GM23248 (cell line): ENCODE data around the gene C6orf163. TPM values are rescaled to one million over a fixed set of nuclear protein-coding genes. Genes with fewer than 3 reads are reported as not detected.

ENCODE experiments used
- DNase-seq: peaks from one replicate; pipeline ENCODE4 v3.0.0-alpha.2; 2015
- H2AFZ ChIP-seq: fragments of 200-600 bp; sonication (generic); 2 replicates; pipeline ENCODE4 v1.6.1; 2016; ENCODE audit warnings: antibody characterized with exemption
- H3F3A ChIP-seq: fragments of 200-600 bp; sonication (generic); 2 replicates; pipeline ENCODE4 v1.6.1; 2016; ENCODE audit warnings: mild to moderate bottlenecking, antibody characterized with exemption, mixed run types; ENCODE audit not compliant: insufficient read depth
- H3K27ac ChIP-seq: fragments of 200-600 bp; sonication (generic); 2 replicates; pipeline ENCODE4 v1.5.1; 2016; ENCODE audit warnings: mild to moderate bottlenecking
- H3K27me3 ChIP-seq: fragments of 200-600 bp; sonication (generic); replicated peaks from 2 replicates; pipeline ENCODE4 v1.6.1; 2016; ENCODE audit warnings: mild to moderate bottlenecking; ENCODE audit not compliant: insufficient read depth
- H3K36me3 ChIP-seq: fragments of 200-600 bp; sonication (generic); 2 replicates; pipeline ENCODE4 v1.6.1; 2016; ENCODE audit warnings: low read depth, mild to moderate bottlenecking
- H3K4me1 ChIP-seq: fragments of 200-600 bp; sonication (generic); 2 replicates; pipeline ENCODE4 v1.6.1; 2016; ENCODE audit warnings: mild to moderate bottlenecking; ENCODE audit not compliant: insufficient read depth
- H3K4me2 ChIP-seq: fragments of 200-600 bp; sonication (generic); one replicate; pipeline ENCODE4 v1.6.1; 2016; ENCODE audit warnings: mild to moderate bottlenecking; ENCODE audit not compliant: unreplicated experiment
- H3K4me3 ChIP-seq: fragments of 200-600 bp; sonication (generic); 2 replicates; pipeline ENCODE4 v1.5.1; 2016; ENCODE audit warnings: mild to moderate bottlenecking
- H3K79me2 ChIP-seq: fragments of 200-600 bp; sonication (generic); 2 replicates; pipeline ENCODE4 v1.6.1; 2016; ENCODE audit warnings: mild to moderate bottlenecking; ENCODE audit not compliant: insufficient read depth
- H3K9ac ChIP-seq: fragments of 200-600 bp; sonication (generic); 2 replicates; pipeline ENCODE4 v1.6.1; 2016; ENCODE audit warnings: mild to moderate bottlenecking
- H3K9me2 ChIP-seq: fragments of 200-600 bp; sonication (generic); 2 replicates; pipeline ENCODE4 v1.6.1; 2016; ENCODE audit warnings: mixed run types, mild to moderate bottlenecking, moderate library complexity; ENCODE audit not compliant: insufficient read depth
- H3K9me3 ChIP-seq: fragments of 200-600 bp; sonication (generic); one replicate; pipeline ENCODE4 v1.6.1; 2017; ENCODE audit warnings: low read depth
- H4K20me1 ChIP-seq: fragments of 200-600 bp; sonication (generic); 2 replicates; pipeline ENCODE4 v1.6.0; 2016; ENCODE audit not compliant: insufficient read depth
- EZH2 ChIP-seq: fragments of 200-600 bp; sonication (generic); IDR thresholded peaks from 2 replicates; pipeline ENCODE4 v1.6.1; 2018; ENCODE audit warnings: antibody characterized with exemption, mild to moderate bottlenecking; ENCODE audit not compliant: insufficient read depth, poor library complexity, severe bottlenecking
- EZH2phosphoT487 ChIP-seq: fragments of 200-600 bp; sonication (generic); IDR thresholded peaks from 2 replicates; pipeline ENCODE4 v1.6.1; 2018; ENCODE audit warnings: antibody characterized with exemption, moderate library complexity, mild to moderate bottlenecking, low read depth; ENCODE audit not compliant: insufficient read depth
- WGBS, 2 experiments: methylation state at CpG; one replicate each; pipeline ENCODE4 v1.1.6; 2015 to 2017; ENCODE audit warnings: low lambda C conversion rate in 2 of 2, low coverage in 1 of 2; ENCODE audit errors: missing lambda C conversion rate in 2 of 2; 5-methylcytosine and 5-hydroxymethylcytosine counted together
- in situ Hi-C: fragments of 300-500 bp; cut with MboI; formaldehyde crosslinking; loops from 2 replicates; pipeline ENCODE4 v1.15.0; 2020
- polyA plus RNA-seq: library from polyadenylated mRNA; unstranded; fragments of >200 nt; fragmentation: Nextera tagmentation; extraction: Ambion mirVana; gene quantifications from 2 replicates; pipeline ENCODE4 v1.2.1, GENCODE V29; 2016
- total RNA-seq: library from RNA; depleted of rRNA; stranded (reverse); fragments of >200 nt; shearing (Covaris generic); gene quantifications from 2 replicates; pipeline ENCODE4 v1.2.3, GENCODE V29; 2014

C6orf163 gene
- total and polyA plus RNA-seq, 2 experiments from 2014 or later, result 0.33 to 1.5 TPM

DNA sequence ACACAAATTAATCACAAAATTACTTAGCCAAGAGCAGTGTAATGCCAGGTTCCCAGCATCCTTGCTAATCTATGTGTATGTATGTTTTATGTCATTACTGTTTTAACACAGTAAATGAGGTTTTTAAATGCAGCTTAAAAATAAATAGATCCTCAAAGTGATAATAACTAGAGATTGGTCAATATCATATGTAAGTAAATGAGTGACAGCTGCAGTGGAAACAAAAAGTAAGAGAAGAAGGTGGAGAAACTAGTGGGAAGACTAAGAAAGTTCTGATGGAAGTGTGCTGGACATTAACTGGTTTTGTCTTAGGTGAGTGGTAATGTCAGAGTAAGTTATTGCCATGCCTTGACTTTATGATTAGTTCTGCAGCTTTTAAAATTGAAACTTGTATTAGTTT is 13.7 kb upstream of the C6orf163 start:
- Histone ChIP-seq H3K27ac (no peak overlapping the region), H3K4me3 (no peak overlapping the region), H3K27me3 (no peaks in the 10 kb centered on the region), H3K9ac (no peak overlapping the region), H3K9me3 (no peaks in the 10 kb centered on the region), H3K4me1 (peaks cover 23% of the 10 kb centered on the region), H3F3A (0 out of 2 replicates have a peak, but pooled peaks cover 8% of the 10 kb centered on the region), H3K4me2 (no peak overlapping the region), H4K20me1 (0 out of 2 replicates have a peak, but pooled peaks cover 3% of the 10 kb centered on the region), H3K36me3 (no peaks in the 10 kb centered on the region), H3K79me2 (peaks cover 8% of the 10 kb centered on the region; the same call in 1 of the 2 replicates), H3K9me2 (no peaks in the 10 kb centered on the region), H2AFZ (no peak overlapping the region)
- in situ Hi-C loops, result no loop called here
- DNase-seq, result no peak
- TF ChIP-seq EZH2phosphoT487 (no peak), EZH2 (no peak)

DNA sequence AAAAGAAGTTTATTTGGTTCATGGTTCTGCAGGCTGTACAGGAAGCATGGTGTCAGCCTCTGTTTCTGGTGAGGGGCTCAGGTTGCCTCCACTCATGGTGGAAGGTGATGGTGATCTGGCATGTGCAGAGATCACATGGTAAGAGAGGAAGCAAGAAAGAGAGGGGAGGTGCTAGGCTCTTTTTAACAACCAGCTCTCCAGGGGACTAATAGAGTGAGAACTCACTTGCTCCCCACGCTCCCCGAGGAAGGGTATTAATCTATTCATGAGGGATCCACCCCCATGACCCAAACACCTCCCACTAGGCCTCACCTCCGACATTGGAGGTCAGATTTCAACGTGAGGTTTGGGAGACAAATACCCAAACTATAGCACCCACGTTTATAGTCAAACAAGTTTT is 11.6 kb upstream of the C6orf163 start:
- Histone ChIP-seq H3K4me2 (peak overlapping the region; percentile 48), H4K20me1 (0 out of 2 replicates have a peak, but pooled peaks cover 3% of the 10 kb centered on the region), H2AFZ (no peak overlapping the region), H3K27ac (peak overlapping the region; percentile 60; the same call in 1 of the 2 replicates), H3K9me3 (no peaks in the 10 kb centered on the region), H3K36me3 (no peaks in the 10 kb centered on the region), H3F3A (0 out of 2 replicates have a peak, but pooled peaks cover 8% of the 10 kb centered on the region), H3K9ac (no peak overlapping the region), H3K79me2 (peaks cover 8% of the 10 kb centered on the region; the same call in 1 of the 2 replicates), H3K27me3 (no peaks in the 10 kb centered on the region), H3K4me3 (no peak overlapping the region), H3K9me2 (no peaks in the 10 kb centered on the region), H3K4me1 (peaks cover 23% of the 10 kb centered on the region)
- WGBS, 2 experiments, result 65 to 69% methylated on average over 5 of the region's 5 CpGs
- in situ Hi-C loops, result no loop called here
- no peak for DNase-seq
- TF ChIP-seq EZH2 (no peak), EZH2phosphoT487 (no peak)

DNA sequence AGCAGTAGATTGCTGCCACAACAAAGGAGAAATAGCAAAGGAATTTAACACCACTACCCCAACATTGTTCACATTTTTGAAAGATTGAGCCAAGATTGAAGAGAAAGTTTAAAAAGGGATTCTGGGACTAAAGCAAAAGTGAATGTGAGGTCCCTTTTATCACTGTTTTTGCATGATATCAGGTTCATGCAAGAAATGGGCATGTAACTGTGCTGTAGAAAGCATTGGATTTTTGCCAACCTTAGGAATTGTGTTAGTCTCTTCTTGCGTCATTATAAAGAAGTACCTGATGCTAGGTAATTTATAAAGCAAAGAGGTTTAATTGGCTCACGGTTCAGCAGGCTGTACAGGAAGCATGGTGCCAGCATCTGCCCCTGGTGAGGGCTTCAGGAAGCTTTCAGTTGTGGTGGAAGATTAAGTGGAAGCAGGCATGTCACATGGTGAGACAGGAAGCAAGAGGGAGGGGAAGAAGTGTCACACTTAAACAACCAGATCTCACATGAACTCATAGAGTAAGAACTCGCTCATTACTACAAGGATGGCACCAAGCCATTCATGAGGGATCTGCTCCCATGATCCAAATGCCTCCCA is 10.9 kb upstream of the C6orf163 start:
- H3F3A ChIP-seq, result 0 out of 2 replicates have a peak, but pooled peaks cover 8% of the 10 kb centered on the region
- peak; percentile 72 for DNase-seq
- no peaks in the 10 kb centered on the region for H3K9me3 ChIP-seq
- H3K4me2 ChIP-seq, result peak overlapping the region; percentile 48
- H3K9me2 ChIP-seq, result no peaks in the 10 kb centered on the region
- WGBS, 2 experiments, result 42 to 54% methylated on average over 3 of the region's 3 CpGs
- no peak overlapping the region for H3K4me3 ChIP-seq
- H3K27me3 ChIP-seq, result no peaks in the 10 kb centered on the region
- H3K36me3 ChIP-seq, result no peaks in the 10 kb centered on the region
- in situ Hi-C loops, result no loop called here
- peaks cover 23% of the 10 kb centered on the region for H3K4me1 ChIP-seq
- TF ChIP-seq EZH2phosphoT487, result no peak
- no peak for TF ChIP-seq EZH2
- no peak overlapping the region; the same call in 1 of the 2 replicates for H2AFZ ChIP-seq
- peak overlapping the region; percentile 33; the same call in 1 of the 2 replicates for H3K9ac ChIP-seq
- H3K27ac ChIP-seq, result peak overlapping the region; percentile 60
- H3K79me2 ChIP-seq, result peaks cover 8% of the 10 kb centered on the region; the same call in 1 of the 2 replicates
- H4K20me1 ChIP-seq, result 0 out of 2 replicates have a peak, but pooled peaks cover 3% of the 10 kb centered on the region

DNA sequence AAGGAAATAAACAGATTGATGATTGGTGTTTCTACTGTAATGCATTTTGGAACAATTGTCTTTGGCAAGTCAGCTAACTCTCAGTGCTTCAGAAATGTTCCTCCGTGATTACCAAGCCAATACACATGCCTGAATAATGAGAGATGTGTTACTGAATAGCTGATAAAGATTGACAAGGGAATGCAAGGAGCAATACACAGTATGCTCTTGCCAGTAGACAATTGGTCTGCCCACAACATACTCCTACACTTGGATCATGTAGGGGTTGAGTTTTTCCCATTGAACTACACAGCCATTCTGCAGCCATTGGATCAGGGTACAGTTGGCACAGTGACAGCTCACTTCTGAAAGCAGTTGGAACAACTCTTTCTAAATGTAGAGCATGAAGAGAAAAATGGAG is 9.9 kb upstream of the C6orf163 start:
- in situ Hi-C loops, result no loop called here
- Histone ChIP-seq H3K9me3 (no peaks in the 10 kb centered on the region), H3K27ac (peak overlapping the region; percentile 60), H2AFZ (no peak overlapping the region), H3K36me3 (no peaks in the 10 kb centered on the region), H3K4me2 (peak overlapping the region; percentile 48), H3K9me2 (no peaks in the 10 kb centered on the region), H3K9ac (peak overlapping the region; percentile 33; the same call in 1 of the 2 replicates), H3K4me1 (peaks cover 23% of the 10 kb centered on the region), H3K4me3 (no peak overlapping the region), H3K27me3 (no peaks in the 10 kb centered on the region), H4K20me1 (0 out of 2 replicates have a peak, but pooled peaks cover 3% of the 10 kb centered on the region), H3K79me2 (peaks cover 4% of the 10 kb centered on the region; the same call in 1 of the 2 replicates), H3F3A (0 out of 2 replicates have a peak, but pooled peaks cover 8% of the 10 kb centered on the region)
- peak; percentile 72 for DNase-seq
- WGBS, 2 experiments, result 17 to 19% methylated on average over 1 of the region's 1 CpG
- no peak for TF ChIP-seq EZH2phosphoT487
- TF ChIP-seq EZH2, result no peak
